Breast epithelium (tissue), 3 donors: ENCODE measurements around the gene SP140.

ENCODE experiments used
- POLR2AphosphoS5 ChIP-seq, 3 donors: sonication (generic); formaldehyde crosslinking; IDR thresholded peaks; one replicate each; pipeline ENCODE4 v1.6.1; 2017; ENCODE audit warnings: antibody characterized with exemption in 3 of 3
- TF ChIP-seq, protein P1 (sequence below), 3 donors: fragments of 450-650 bp; IDR thresholded peaks; one replicate each; pipeline ENCODE4 v1.5.1; 2016 to 2017; ENCODE audit warnings: antibody characterized with exemption in 3 of 3, mild to moderate bottlenecking in 3 of 3, moderate library complexity in 3 of 3

DNA sequence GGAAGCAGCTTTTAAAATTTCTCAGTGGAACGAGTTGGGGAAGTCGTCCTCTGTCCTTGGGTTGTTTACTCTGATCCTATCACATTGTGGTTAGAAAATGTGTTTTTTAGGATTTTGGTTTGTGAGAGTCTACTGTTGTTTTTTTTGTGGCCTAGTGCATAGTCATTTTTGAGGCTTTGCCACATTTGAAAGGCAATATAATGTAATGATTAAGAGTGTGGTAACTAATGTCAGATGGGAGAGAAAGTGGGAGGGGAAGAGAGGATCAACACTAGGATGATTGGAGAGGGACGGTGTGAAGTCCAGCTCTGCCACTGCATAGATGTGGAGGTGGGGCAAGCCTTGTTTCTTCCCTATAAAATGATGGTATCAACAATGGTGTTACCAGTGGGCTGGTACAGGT is 109.9 kb downstream of the SP140 start:
- TF ChIP-seq, protein P1, sequence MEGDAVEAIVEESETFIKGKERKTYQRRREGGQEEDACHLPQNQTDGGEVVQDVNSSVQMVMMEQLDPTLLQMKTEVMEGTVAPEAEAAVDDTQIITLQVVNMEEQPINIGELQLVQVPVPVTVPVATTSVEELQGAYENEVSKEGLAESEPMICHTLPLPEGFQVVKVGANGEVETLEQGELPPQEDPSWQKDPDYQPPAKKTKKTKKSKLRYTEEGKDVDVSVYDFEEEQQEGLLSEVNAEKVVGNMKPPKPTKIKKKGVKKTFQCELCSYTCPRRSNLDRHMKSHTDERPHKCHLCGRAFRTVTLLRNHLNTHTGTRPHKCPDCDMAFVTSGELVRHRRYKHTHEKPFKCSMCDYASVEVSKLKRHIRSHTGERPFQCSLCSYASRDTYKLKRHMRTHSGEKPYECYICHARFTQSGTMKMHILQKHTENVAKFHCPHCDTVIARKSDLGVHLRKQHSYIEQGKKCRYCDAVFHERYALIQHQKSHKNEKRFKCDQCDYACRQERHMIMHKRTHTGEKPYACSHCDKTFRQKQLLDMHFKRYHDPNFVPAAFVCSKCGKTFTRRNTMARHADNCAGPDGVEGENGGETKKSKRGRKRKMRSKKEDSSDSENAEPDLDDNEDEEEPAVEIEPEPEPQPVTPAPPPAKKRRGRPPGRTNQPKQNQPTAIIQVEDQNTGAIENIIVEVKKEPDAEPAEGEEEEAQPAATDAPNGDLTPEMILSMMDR (IDR thresholded peaks at IDR 0.05) = no peak
- no peak for TF ChIP-seq POLR2AphosphoS5 (IDR thresholded peaks at IDR 0.05)
